Nephron (organoid): Measurements from ENCODE around the gene CAPN13.
A peak's percentile ranks its signal among the peaks of the same experiment; 100 is the strongest.

Experiments
- H3K27ac Mint-ChIP-seq, 3 experiments: 2 replicates each; pipeline ENCODE4 v1.8.0; 2020; ENCODE audit warnings: mixed read lengths in 3 of 3, mild to moderate bottlenecking in 2 of 3, moderate library complexity in 1 of 3
- H3K27me3 Mint-ChIP-seq: 2 replicates; pipeline ENCODE4 v1.8.0; 2021; ENCODE audit warnings: low read depth, mild to moderate bottlenecking, moderate library complexity, mixed read lengths
- H3K36me3 Mint-ChIP-seq: 2 replicates; pipeline ENCODE4 v1.8.0; 2020; ENCODE audit warnings: low read depth, mixed read lengths
- H3K4me1 Mint-ChIP-seq: 2 replicates; pipeline ENCODE4 v1.8.0; 2020; ENCODE audit warnings: mixed read lengths
- H3K4me3 Mint-ChIP-seq, 3 experiments: 2 replicates each; pipeline ENCODE4 v1.8.0; 2020; ENCODE audit warnings: mild to moderate bottlenecking in 3 of 3, mixed read lengths in 3 of 3, moderate library complexity in 2 of 3
- H3K9me3 Mint-ChIP-seq: 2 replicates; pipeline ENCODE4 v1.8.0; 2020; ENCODE audit warnings: mixed read lengths
- TF ChIP-seq, protein P1 (sequence below), 3 experiments: fragments of 200-600 bp; sonication (generic); IDR thresholded peaks; one replicate each; pipeline ENCODE4 v1.5.0; 2021; ENCODE audit warnings: antibody characterized with exemption in 3 of 3; ENCODE audit not compliant: unreplicated experiment in 3 of 3

Gene CAPN13, protein sequence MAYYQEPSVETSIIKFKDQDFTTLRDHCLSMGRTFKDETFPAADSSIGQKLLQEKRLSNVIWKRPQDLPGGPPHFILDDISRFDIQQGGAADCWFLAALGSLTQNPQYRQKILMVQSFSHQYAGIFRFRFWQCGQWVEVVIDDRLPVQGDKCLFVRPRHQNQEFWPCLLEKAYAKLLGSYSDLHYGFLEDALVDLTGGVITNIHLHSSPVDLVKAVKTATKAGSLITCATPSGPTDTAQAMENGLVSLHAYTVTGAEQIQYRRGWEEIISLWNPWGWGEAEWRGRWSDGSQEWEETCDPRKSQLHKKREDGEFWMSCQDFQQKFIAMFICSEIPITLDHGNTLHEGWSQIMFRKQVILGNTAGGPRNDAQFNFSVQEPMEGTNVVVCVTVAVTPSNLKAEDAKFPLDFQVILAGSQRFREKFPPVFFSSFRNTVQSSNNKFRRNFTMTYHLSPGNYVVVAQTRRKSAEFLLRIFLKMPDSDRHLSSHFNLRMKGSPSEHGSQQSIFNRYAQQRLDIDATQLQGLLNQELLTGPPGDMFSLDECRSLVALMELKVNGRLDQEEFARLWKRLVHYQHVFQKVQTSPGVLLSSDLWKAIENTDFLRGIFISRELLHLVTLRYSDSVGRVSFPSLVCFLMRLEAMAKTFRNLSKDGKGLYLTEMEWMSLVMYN

DNA sequence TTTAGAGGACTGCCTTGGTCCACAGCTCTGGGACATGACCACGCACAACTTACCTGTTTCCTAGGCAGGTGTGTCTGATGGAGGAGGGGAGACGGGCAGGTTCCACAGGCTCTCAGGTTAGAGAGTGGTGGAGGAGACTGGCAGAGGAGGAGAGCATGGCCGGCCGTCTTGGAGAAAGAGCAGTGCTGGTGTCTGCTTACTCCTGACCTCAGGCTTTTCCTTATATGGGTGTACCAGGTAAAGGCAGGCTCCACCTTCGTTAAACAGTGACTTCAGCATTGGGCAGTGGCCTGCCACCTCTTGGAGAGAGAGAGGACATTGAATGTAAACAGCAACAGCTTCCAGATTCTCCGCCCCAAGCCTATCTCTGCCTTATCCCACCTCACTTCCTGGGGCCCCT lies at the start of gene CAPN13:
TSS of gene CAPN13 (minus strand) at position 198 of the 400 bp plus-strand sequence. CDS start 20,121 bp downstream, outside the sequence.
- TF ChIP-seq, protein P1, sequence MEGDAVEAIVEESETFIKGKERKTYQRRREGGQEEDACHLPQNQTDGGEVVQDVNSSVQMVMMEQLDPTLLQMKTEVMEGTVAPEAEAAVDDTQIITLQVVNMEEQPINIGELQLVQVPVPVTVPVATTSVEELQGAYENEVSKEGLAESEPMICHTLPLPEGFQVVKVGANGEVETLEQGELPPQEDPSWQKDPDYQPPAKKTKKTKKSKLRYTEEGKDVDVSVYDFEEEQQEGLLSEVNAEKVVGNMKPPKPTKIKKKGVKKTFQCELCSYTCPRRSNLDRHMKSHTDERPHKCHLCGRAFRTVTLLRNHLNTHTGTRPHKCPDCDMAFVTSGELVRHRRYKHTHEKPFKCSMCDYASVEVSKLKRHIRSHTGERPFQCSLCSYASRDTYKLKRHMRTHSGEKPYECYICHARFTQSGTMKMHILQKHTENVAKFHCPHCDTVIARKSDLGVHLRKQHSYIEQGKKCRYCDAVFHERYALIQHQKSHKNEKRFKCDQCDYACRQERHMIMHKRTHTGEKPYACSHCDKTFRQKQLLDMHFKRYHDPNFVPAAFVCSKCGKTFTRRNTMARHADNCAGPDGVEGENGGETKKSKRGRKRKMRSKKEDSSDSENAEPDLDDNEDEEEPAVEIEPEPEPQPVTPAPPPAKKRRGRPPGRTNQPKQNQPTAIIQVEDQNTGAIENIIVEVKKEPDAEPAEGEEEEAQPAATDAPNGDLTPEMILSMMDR (IDR thresholded peaks at IDR 0.05; ENCODE audit: unreplicated experiment in 3 of 3) = no peak
- H3K9me3 Mint-ChIP-seq = no peaks in the 10 kb centered on the region
- no peak within 1 kb of the TSS for H3K4me3 Mint-ChIP-seq
- peaks cover 31% of the 10 kb centered on the region for H3K27me3 Mint-ChIP-seq
- peak within 1 kb of the TSS in 1 of 3 experiments; percentile 20 for H3K27ac Mint-ChIP-seq
- H3K4me1 Mint-ChIP-seq = no peaks in the 10 kb centered on the region
- H3K36me3 Mint-ChIP-seq = no peaks in the 10 kb centered on the region

DNA sequence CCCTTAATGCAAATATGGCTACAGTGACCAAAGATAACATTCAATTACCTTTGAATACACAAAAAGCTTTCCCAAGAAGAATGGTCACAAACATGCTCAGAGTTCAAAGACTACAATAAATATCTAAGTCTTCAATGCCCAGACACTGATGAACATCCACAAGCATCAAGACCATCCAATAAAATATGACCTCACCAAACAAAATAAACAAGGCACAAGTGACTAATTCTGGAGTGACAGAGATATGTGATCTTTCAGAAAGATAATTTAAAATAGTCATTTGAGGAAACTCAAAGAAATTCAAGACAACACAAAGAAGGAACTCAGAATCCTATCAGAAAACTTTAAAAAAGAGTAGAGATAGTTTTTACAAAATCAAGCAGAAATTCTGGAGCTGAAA lies 40.6 kb upstream of the CAPN13 start:
- H3K4me1 Mint-ChIP-seq = no peaks in the 10 kb centered on the region
- TF ChIP-seq, protein P1 (IDR thresholded peaks at IDR 0.05; ENCODE audit: unreplicated experiment in 3 of 3) = no peak
- H3K36me3 Mint-ChIP-seq = no peaks in the 10 kb centered on the region
- peaks cover 11% of the 10 kb centered on the region for H3K27me3 Mint-ChIP-seq
- H3K9me3 Mint-ChIP-seq = peaks cover 23% of the 10 kb centered on the region
- no peak overlapping the region for H3K27ac Mint-ChIP-seq
- no peak overlapping the region for H3K4me3 Mint-ChIP-seq

DNA sequence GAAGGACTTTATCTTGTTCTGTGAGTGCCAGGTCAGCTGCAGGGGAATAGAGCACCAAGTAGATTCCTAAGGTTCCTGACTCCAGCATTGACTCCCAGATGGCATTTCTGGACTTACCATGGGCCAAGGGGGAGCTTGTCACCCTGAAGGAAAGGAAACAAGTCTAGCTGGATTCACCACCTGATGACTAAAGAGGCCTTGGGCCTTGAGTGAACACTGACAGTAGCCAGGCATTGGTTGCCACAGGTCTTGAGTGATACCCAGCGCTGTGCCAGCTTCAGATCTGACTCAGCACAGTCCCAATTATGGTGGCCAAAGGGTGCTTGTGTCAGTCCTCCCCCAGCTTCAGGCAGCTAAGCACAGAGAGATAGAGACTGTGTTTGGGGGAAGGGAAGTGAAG lies 40.1 kb upstream of the CAPN13 start:
- peaks cover 23% of the 10 kb centered on the region for H3K9me3 Mint-ChIP-seq
- H3K4me1 Mint-ChIP-seq = no peaks in the 10 kb centered on the region
- H3K27ac Mint-ChIP-seq = no peak overlapping the region
- H3K4me3 Mint-ChIP-seq = no peak overlapping the region
- no peaks in the 10 kb centered on the region for H3K36me3 Mint-ChIP-seq
- TF ChIP-seq, protein P1 (IDR thresholded peaks at IDR 0.05; ENCODE audit: unreplicated experiment in 3 of 3) = no peak
- H3K27me3 Mint-ChIP-seq = peaks cover 11% of the 10 kb centered on the region

DNA sequence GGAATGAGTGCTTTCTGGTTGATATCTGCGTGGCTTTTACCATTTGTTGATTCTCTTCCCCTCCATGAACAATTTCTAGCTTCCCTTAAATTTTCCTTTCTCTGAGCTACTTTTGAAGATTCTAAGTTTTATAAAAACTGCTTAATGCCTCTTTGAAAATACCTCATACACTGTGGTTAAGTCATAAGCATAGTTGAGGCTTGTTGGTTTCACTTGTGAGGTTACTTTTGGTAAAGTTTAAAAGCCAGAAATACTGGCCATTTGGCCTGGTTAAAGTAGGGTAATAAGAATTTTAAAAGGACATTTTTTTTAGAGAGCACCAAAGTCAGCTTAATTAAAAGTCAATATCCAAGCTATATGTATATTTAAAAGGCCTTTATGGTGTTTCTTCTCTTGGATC lies 21.3 kb upstream of the CAPN13 start:
- peaks cover 3% of the 10 kb centered on the region for H3K27me3 Mint-ChIP-seq
- TF ChIP-seq, protein P1 (IDR thresholded peaks at IDR 0.05; ENCODE audit: unreplicated experiment in 3 of 3) = no peak
- no peak overlapping the region for H3K27ac Mint-ChIP-seq
- H3K4me3 Mint-ChIP-seq = no peak overlapping the region
- no peaks in the 10 kb centered on the region for H3K36me3 Mint-ChIP-seq
- peaks cover 17% of the 10 kb centered on the region for H3K9me3 Mint-ChIP-seq
- no peaks in the 10 kb centered on the region for H3K4me1 Mint-ChIP-seq

DNA sequence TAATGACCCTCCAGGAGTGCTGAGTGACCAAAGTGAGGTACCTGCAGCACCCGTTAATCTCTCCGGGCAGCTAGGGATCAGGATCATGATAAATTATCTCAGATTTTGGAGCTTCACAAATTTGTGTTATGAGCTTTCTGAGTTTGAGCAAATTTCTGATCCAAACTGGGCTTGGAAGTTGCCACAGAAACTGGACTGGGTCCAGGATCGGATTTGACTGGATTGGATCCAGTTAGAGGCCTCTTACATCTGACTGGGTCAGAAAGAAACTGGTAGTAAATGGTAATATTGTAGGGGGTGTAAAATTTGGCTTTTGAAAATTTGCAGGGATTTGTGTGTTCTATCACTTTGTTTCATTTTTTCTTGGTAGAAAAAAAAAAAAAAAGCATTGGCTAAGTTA lies 19.7 kb upstream of the CAPN13 start:
- Mint-ChIP-seq H3K27me3 (peaks cover 3% of the 10 kb centered on the region), H3K4me1 (no peaks in the 10 kb centered on the region), H3K9me3 (peaks cover 17% of the 10 kb centered on the region), H3K36me3 (no peaks in the 10 kb centered on the region), H3K27ac (no peak overlapping the region), H3K4me3 (no peak overlapping the region)
- TF ChIP-seq, protein P1 (IDR thresholded peaks at IDR 0.05; ENCODE audit: unreplicated experiment in 3 of 3) = no peak
